GM08714 (cell line): ENCODE results near the gene MAN1C1.
"Not testable (repeated sequence)": the region's sequence is repeated elsewhere in the genome, so short reads cannot be mapped to it uniquely, and the experiment has no call there.

Source experiments
- H3K4me3 ChIP-seq: fragments of 200-500 bp; sonication (Bioruptor generic); 2 replicates; pipeline ENCODE4 v1.5.1; 2014; ENCODE audit warnings: mild to moderate bottlenecking, low read length, inconsistent platforms
- ZNF274 ChIP-seq: IDR thresholded peaks from 2 replicates; pipeline ENCODE4 v1.6.1; 2012; ENCODE audit warnings: mild to moderate bottlenecking, low read depth, low read length

Gene MAN1C1

GRCh38 chr1:25690396-25690956, 73.9 kb downstream of the MAN1C1 start:
- TF ChIP-seq ZNF274 = no peak
- H3K4me3 ChIP-seq = no peak overlapping the region

- TF ChIP-seq ZNF274 = no peak
- no peak overlapping the region for H3K4me3 ChIP-seq
Observed at GRCh38 chr1:25691211-25691610, 74.6 kb downstream of the MAN1C1 start.

- no peak for TF ChIP-seq ZNF274
- H3K4me3 ChIP-seq = no peak overlapping the region
Observed at GRCh38 chr1:25692560-25692959, 76.0 kb downstream of the MAN1C1 start.

GRCh38 chr1:25694167-25695007, 77.8 kb downstream of the MAN1C1 start:
- no peak for TF ChIP-seq ZNF274

GRCh38 chr1:25695090-25695770, 78.6 kb downstream of the MAN1C1 start:
- H3K4me3 ChIP-seq = no peak overlapping the region
- no peak for TF ChIP-seq ZNF274

More at GRCh38 chr1:25694167-25695007, 77.8 kb downstream of the MAN1C1 start:
- no peak overlapping the region for H3K4me3 ChIP-seq

- TF ChIP-seq ZNF274 = no peak
- no peak overlapping the region for H3K4me3 ChIP-seq
Observed at GRCh38 chr1:25695771-25696311, 79.2 kb downstream of the MAN1C1 start.

GRCh38 chr1:25696643-25697042, 80.1 kb downstream of the MAN1C1 start:
- H3K4me3 ChIP-seq = not testable (repeated sequence)

GRCh38 chr1:25697435-25698217, 81.0 kb downstream of the MAN1C1 start:
- TF ChIP-seq ZNF274 = no peak

GRCh38 chr1:25698252-25698651, 81.7 kb downstream of the MAN1C1 start:
- H3K4me3 ChIP-seq = no peak overlapping the region

More at GRCh38 chr1:25697435-25698217, 81.0 kb downstream of the MAN1C1 start:
- no peak overlapping the region for H3K4me3 ChIP-seq

GRCh38 chr1:25699059-25699458, 82.5 kb downstream of the MAN1C1 start:
- not testable (repeated sequence) for H3K4me3 ChIP-seq

More at GRCh38 chr1:25698252-25698651, 81.7 kb downstream of the MAN1C1 start:
- TF ChIP-seq ZNF274 = no peak

GRCh38 chr1:25699500-25700143, 83.0 kb downstream of the MAN1C1 start:
- no peak overlapping the region for H3K4me3 ChIP-seq

GRCh38 chr1:25700144-25700523, 83.5 kb downstream of the MAN1C1 start:
- no peak overlapping the region for H3K4me3 ChIP-seq
- no peak for TF ChIP-seq ZNF274

More at GRCh38 chr1:25699500-25700143, 83.0 kb downstream of the MAN1C1 start:
- no peak for TF ChIP-seq ZNF274

- no peak for TF ChIP-seq ZNF274
- no peak overlapping the region for H3K4me3 ChIP-seq
Observed at GRCh38 chr1:25700626-25701025, 84.0 kb downstream of the MAN1C1 start.
